Calu3 (cell line): ENCODE results near the gene ERGIC2. TPM values are rescaled to one million over a fixed set of nuclear protein-coding genes. Genes with fewer than 3 reads are reported as not detected.

Experiments used
- BruUV-seq: library from RNA; stranded (reverse); fragments of 400-500 nt; replicated peaks from 2 replicates; lab custom pipeline; 2021; lab: Mats Ljungman, UMichigan
- CTCF ChIA-PET: fragments of 300-600 bp; sonication (Branson Sonifier 250); formaldehyde crosslinking; loops from one replicate; lab custom pipeline; 2022; ENCODE audit warnings: antibody characterized with exemption; lab: Charles Lee
- DNase-seq: peaks from one replicate; pipeline ENCODE4 v3.0.0; 2022
- H3K27ac Mint-ChIP-seq: one replicate; pipeline ENCODE4 v1.8.0; 2022; ENCODE audit warnings: mixed read lengths; ENCODE audit not compliant: unreplicated experiment
- H3K27me3 Mint-ChIP-seq: one replicate; pipeline ENCODE4 v1.8.0; 2022; ENCODE audit warnings: mixed read lengths; ENCODE audit not compliant: unreplicated experiment
- H3K36me3 Mint-ChIP-seq: one replicate; pipeline ENCODE4 v1.8.0; 2022; ENCODE audit warnings: mild to moderate bottlenecking, moderate library complexity, mixed read lengths; ENCODE audit not compliant: insufficient read depth, unreplicated experiment
- H3K4me1 Mint-ChIP-seq: one replicate; pipeline ENCODE4 v1.8.0; 2022; ENCODE audit warnings: mild to moderate bottlenecking, low read depth, mixed read lengths; ENCODE audit not compliant: unreplicated experiment
- H3K4me3 Mint-ChIP-seq: one replicate; pipeline ENCODE4 v1.8.0; 2022; ENCODE audit warnings: mild to moderate bottlenecking, low read depth, moderate library complexity, mixed read lengths; ENCODE audit not compliant: unreplicated experiment
- H3K9me3 Mint-ChIP-seq: one replicate; pipeline ENCODE4 v1.8.0; 2022; ENCODE audit warnings: low read depth, mixed read lengths; ENCODE audit not compliant: unreplicated experiment
- intact Hi-C: fragments of 100-400 bp; cut with micrococcal nuclease; formaldehyde crosslinking; loops from one replicate; pipeline ENCODE4 v1.10.0; 2022; ENCODE audit not compliant: unreplicated experiment
- total RNA-seq: library from RNA; stranded (reverse); gene quantifications from 2 replicates; pipeline ENCODE4 v1.2.3, GENCODE V29; 2022
- TF ChIP-seq, protein P1 (sequence below): fragments of 200-600 bp; IDR thresholded peaks from one replicate; pipeline ENCODE4 v1.8.0; 2022; ENCODE audit warnings: antibody characterized with exemption; ENCODE audit not compliant: unreplicated experiment

The ERGIC2 gene
- total RNA-seq, 1 experiment from 2014 or later: 112 TPM

DNA sequence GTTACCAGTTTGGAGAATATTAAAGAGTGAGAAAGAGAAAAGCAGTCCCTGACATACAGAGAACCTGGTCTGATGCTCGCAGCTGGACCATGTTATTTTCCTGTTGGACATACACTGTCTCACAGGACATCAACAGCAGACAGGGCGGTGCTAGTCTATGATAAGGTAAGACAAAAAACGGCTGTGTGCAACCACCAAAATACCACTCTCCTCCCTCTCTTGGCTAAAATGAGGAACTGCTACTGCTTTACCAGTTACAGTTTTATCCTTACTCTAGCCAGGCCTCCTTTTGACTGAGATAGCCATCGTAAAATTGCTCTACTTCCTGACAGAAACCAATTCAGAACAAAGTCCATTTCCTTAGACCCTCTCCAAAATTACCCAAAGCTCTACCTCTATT, 47.0 kb upstream of the ERGIC2 start:
- Mint-ChIP-seq H3K27me3 (no peaks in the 10 kb centered on the region), H3K27ac (peak overlapping the region; percentile 72), H3K36me3 (no peaks in the 10 kb centered on the region), H3K9me3 (peaks cover 8% of the 10 kb centered on the region), H3K4me3 (no peak overlapping the region), H3K4me1 (peaks cover 21% of the 10 kb centered on the region)
- BruUV-seq: no TSS peak
- DNase-seq: no peak
- intact Hi-C loops: no loop called here
- TF ChIP-seq, protein P1, sequence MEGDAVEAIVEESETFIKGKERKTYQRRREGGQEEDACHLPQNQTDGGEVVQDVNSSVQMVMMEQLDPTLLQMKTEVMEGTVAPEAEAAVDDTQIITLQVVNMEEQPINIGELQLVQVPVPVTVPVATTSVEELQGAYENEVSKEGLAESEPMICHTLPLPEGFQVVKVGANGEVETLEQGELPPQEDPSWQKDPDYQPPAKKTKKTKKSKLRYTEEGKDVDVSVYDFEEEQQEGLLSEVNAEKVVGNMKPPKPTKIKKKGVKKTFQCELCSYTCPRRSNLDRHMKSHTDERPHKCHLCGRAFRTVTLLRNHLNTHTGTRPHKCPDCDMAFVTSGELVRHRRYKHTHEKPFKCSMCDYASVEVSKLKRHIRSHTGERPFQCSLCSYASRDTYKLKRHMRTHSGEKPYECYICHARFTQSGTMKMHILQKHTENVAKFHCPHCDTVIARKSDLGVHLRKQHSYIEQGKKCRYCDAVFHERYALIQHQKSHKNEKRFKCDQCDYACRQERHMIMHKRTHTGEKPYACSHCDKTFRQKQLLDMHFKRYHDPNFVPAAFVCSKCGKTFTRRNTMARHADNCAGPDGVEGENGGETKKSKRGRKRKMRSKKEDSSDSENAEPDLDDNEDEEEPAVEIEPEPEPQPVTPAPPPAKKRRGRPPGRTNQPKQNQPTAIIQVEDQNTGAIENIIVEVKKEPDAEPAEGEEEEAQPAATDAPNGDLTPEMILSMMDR: no peak
- CTCF ChIA-PET: no interaction called here

DNA sequence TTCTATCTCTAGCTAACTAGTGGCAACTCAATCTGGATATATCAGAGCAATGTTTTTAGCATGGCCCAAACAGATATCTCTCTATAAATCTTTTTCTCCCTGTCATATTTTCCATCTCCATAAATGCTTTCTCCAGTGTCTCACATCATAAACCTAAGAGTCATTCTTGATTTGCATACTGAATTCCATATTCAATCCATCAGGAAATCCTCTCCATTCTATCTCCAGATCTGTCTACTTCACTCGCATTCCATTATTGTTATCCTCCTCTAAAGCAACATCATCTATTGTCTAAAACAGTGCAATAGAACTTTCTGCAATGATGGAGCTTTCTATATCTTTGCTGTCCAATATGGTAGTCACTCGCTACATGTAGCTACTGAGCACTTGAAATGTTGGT, 45.5 kb upstream of the ERGIC2 start:
- H3K4me1 Mint-ChIP-seq: peaks cover 21% of the 10 kb centered on the region
- no TSS peak for BruUV-seq
- H3K27ac Mint-ChIP-seq: no peak overlapping the region
- intact Hi-C loops: no loop called here
- peaks cover 5% of the 10 kb centered on the region for H3K9me3 Mint-ChIP-seq
- H3K36me3 Mint-ChIP-seq: no peaks in the 10 kb centered on the region
- no peak for DNase-seq
- TF ChIP-seq, protein P1: no peak
- no peak overlapping the region for H3K4me3 Mint-ChIP-seq
- CTCF ChIA-PET: no interaction called here
- no peaks in the 10 kb centered on the region for H3K27me3 Mint-ChIP-seq

DNA sequence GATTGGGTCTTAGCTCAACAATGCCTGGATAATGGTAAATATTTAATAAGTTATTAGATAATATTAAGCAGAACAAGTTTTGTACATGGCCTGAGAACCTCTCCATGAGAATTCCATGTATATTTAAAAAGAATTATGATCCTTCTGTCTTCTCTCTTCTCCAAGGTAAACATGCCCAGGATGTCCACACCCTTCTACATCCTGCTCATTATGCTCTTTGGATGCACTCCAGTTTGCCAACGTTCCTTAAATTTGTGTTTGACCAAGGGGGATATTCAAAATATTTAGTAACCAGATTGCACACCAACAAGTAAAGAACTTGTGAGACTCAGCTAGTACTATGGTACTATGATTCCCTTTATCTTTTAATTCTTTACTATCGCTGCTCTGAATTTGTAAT, 44.8 kb upstream of the ERGIC2 start:
- no peaks in the 10 kb centered on the region for H3K36me3 Mint-ChIP-seq
- no peak overlapping the region for H3K27ac Mint-ChIP-seq
- no peak for DNase-seq
- H3K4me1 Mint-ChIP-seq: peaks cover 17% of the 10 kb centered on the region
- CTCF ChIA-PET: interaction anchor here (1.3 kb wide), 1 partner anchor 91 kb away, joined by 3 read pairs; no protein-coding TSS in a partner anchor
- no peaks in the 10 kb centered on the region for H3K27me3 Mint-ChIP-seq
- no peak overlapping the region for H3K4me3 Mint-ChIP-seq
- TF ChIP-seq, protein P1: no peak
- H3K9me3 Mint-ChIP-seq: peaks cover 5% of the 10 kb centered on the region
- BruUV-seq: no TSS peak
- intact Hi-C loops: no loop called here

DNA sequence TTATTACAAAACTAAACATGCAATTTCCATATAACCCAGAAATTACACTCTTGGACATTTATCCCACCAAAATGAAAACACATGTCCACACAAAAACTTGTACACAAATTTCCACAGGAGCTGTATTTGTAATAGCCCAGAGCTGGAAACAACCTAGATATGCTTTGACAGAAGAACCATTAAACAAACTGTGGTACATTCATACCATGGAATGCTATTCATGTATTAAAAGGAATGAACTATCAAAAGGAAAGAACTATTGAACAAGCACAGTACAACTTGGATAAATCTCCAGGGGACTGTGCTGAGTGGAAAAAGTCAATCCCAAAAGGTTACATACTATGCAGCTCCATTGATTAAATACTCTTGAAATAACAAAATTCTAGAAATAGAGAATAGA, 35.8 kb upstream of the ERGIC2 start:
- Mint-ChIP-seq H3K27ac (no peak overlapping the region), H3K36me3 (no peaks in the 10 kb centered on the region), H3K4me3 (no peak overlapping the region), H3K9me3 (no peaks in the 10 kb centered on the region), H3K4me1 (no peaks in the 10 kb centered on the region), H3K27me3 (peaks cover 26% of the 10 kb centered on the region)
- TF ChIP-seq, protein P1: no peak
- CTCF ChIA-PET: no interaction called here
- intact Hi-C loops: loop anchor here (10.0 kb wide), 1 partner anchor 62 kb away; no protein-coding TSS in a partner anchor
- BruUV-seq: no TSS peak
- DNase-seq: no peak
